Activated naive CD8-positive, alpha-beta T cell treated with anti-CD3 and anti-CD28 coated beads, Interleukin-2, amount 10 ng/mL, durations not matched to agents 7 days and 5 days (primary cell): Measurements from ENCODE around the gene CPM. TPM values are rescaled to one million over a fixed set of nuclear protein-coding genes. Genes with fewer than 3 reads are reported as not detected.
A peak's percentile ranks its signal among the peaks of the same experiment; 100 is the strongest.

Source experiments
- ATAC-seq: fragments of 150-1000 bp; cut with Tn5 transposase; one replicate; pipeline ENCODE4 v1.10.0; 2021; ENCODE audit warnings: low read depth, moderate library complexity
- POLR2A ChIA-PET: fragments of 350-600 bp; sonication (Branson Sonifier 250); formaldehyde crosslinking; loops from one replicate; lab custom pipeline; 2021; ENCODE audit warnings: antibody characterized with exemption; lab: Charles Lee
- DNase-seq: peaks from one replicate; pipeline ENCODE4 v3.0.0; 2021
- H3K27ac Mint-ChIP-seq: one replicate; pipeline ENCODE4 v1.8.0; 2022; ENCODE audit warnings: mild to moderate bottlenecking, mixed read lengths
- H3K27me3 Mint-ChIP-seq: one replicate; pipeline ENCODE4 v1.8.0; 2022; ENCODE audit warnings: mild to moderate bottlenecking, moderate library complexity, mixed read lengths
- H3K36me3 Mint-ChIP-seq: one replicate; pipeline ENCODE4 v1.8.0; 2021; ENCODE audit warnings: mild to moderate bottlenecking, mixed read lengths
- H3K4me1 Mint-ChIP-seq: one replicate; pipeline ENCODE4 v1.8.0; 2021; ENCODE audit warnings: mixed read lengths
- H3K4me3 Mint-ChIP-seq: one replicate; pipeline ENCODE4 v1.8.0; 2022; ENCODE audit warnings: mild to moderate bottlenecking, moderate library complexity, mixed read lengths
- H3K9me3 Mint-ChIP-seq: one replicate; pipeline ENCODE4 v1.8.0; 2021; ENCODE audit warnings: mixed read lengths
- total RNA-seq, 2 experiments: library from RNA; stranded (reverse); gene quantifications; one replicate each; pipeline ENCODE4 v1.2.3, GENCODE V29; 2021

CPM gene
- 1 to 10 TPM; 1.2 to 1.6 TPM for total RNA-seq

- Mint-ChIP-seq H3K36me3 (no peaks in the 10 kb centered on the region), H3K4me3 (peak within 1 kb of the TSS; percentile 81), H3K27ac (peak within 1 kb of the TSS; percentile 53), H3K4me1 (peaks cover 9% of the 10 kb centered on the region), H3K27me3 (peaks cover 42% of the 10 kb centered on the region), H3K9me3 (no peaks in the 10 kb centered on the region)
- DNase-seq, result peak; percentile 84
- POLR2A ChIA-PET, result interaction anchor here (0.8 kb wide), 1 partner anchor 26 kb away, joined by 3 read pairs; no protein-coding TSS in a partner anchor
- peak; percentile 99 for ATAC-seq
Observed at GRCh38 chr12:68932961-68933893, at the start of gene CPM. Gene CPM, minus strand, starts transcription at chr12:68933171. Its CDS starts 334 bp downstream, at chr12:68932837.

GRCh38 chr12:68981516-68981915 is 48.5 kb upstream of the CPM start:
- DNase-seq (no peak), ATAC-seq (no peak)
- POLR2A ChIA-PET, result no interaction called here
- Mint-ChIP-seq H3K27ac (no peak overlapping the region), H3K36me3 (peaks cover 5% of the 10 kb centered on the region), H3K27me3 (peaks cover 2% of the 10 kb centered on the region), H3K9me3 (peaks cover 19% of the 10 kb centered on the region), H3K4me1 (peaks cover 6% of the 10 kb centered on the region), H3K4me3 (no peak overlapping the region)

GRCh38 chr12:68980476-68981212 is 47.7 kb upstream of the CPM start:
- POLR2A ChIA-PET, result interaction anchor here (1.3 kb wide), 1 partner anchor 56 kb away, joined by 3 read pairs; no protein-coding TSS in a partner anchor
- no peak for ATAC-seq
- H3K4me1 Mint-ChIP-seq, result peaks cover 6% of the 10 kb centered on the region
- no peak for DNase-seq
- H3K4me3 Mint-ChIP-seq, result no peak overlapping the region
- no peak overlapping the region for H3K27ac Mint-ChIP-seq
- peaks cover 19% of the 10 kb centered on the region for H3K9me3 Mint-ChIP-seq
- H3K36me3 Mint-ChIP-seq, result peaks cover 5% of the 10 kb centered on the region
- peaks cover 2% of the 10 kb centered on the region for H3K27me3 Mint-ChIP-seq

- Mint-ChIP-seq H3K36me3 (peaks cover 5% of the 10 kb centered on the region), H3K4me3 (no peak overlapping the region), H3K27ac (peak overlapping the region; percentile 59), H3K9me3 (peaks cover 16% of the 10 kb centered on the region), H3K4me1 (peaks cover 6% of the 10 kb centered on the region), H3K27me3 (peaks cover 2% of the 10 kb centered on the region)
- POLR2A ChIA-PET, result no interaction called here
- DNase-seq (no peak), ATAC-seq (no peak)
Observed at GRCh38 chr12:68978678-68979077, 45.7 kb upstream of the CPM start.

- ATAC-seq (no peak), DNase-seq (no peak)
- Mint-ChIP-seq H3K4me1 (peaks cover 6% of the 10 kb centered on the region), H3K4me3 (no peak overlapping the region), H3K27ac (no peak overlapping the region), H3K27me3 (peaks cover 2% of the 10 kb centered on the region), H3K36me3 (peaks cover 5% of the 10 kb centered on the region), H3K9me3 (peaks cover 15% of the 10 kb centered on the region)
- POLR2A ChIA-PET, result no interaction called here
Observed at GRCh38 chr12:68977909-68978610, 45.1 kb upstream of the CPM start.

GRCh38 chr12:68977335-68977734 is 44.4 kb upstream of the CPM start:
- Mint-ChIP-seq H3K36me3 (peaks cover 3% of the 10 kb centered on the region), H3K27ac (no peak overlapping the region), H3K4me3 (no peak overlapping the region), H3K27me3 (peaks cover 2% of the 10 kb centered on the region), H3K4me1 (peaks cover 6% of the 10 kb centered on the region), H3K9me3 (peaks cover 11% of the 10 kb centered on the region)
- DNase-seq (no peak), ATAC-seq (no peak)
- POLR2A ChIA-PET, result no interaction called here

- Mint-ChIP-seq H3K36me3 (peaks cover 3% of the 10 kb centered on the region), H3K27ac (no peak overlapping the region), H3K9me3 (peaks cover 6% of the 10 kb centered on the region), H3K4me1 (peaks cover 6% of the 10 kb centered on the region), H3K27me3 (peaks cover 2% of the 10 kb centered on the region), H3K4me3 (no peak overlapping the region)
- ATAC-seq (no peak), DNase-seq (no peak)
- POLR2A ChIA-PET, result no interaction called here
Observed at GRCh38 chr12:68976395-68976841, 43.4 kb upstream of the CPM start.

- Mint-ChIP-seq H3K36me3 (peaks cover 3% of the 10 kb centered on the region), H3K27me3 (peaks cover 1% of the 10 kb centered on the region), H3K4me3 (no peak overlapping the region), H3K27ac (no peak overlapping the region), H3K9me3 (peaks cover 3% of the 10 kb centered on the region), H3K4me1 (peaks cover 6% of the 10 kb centered on the region)
- POLR2A ChIA-PET, result no interaction called here
- no peak for ATAC-seq
- no peak for DNase-seq
Observed at GRCh38 chr12:68975811-68976210, 42.8 kb upstream of the CPM start.

- no peak overlapping the region for H3K27ac Mint-ChIP-seq
- ATAC-seq (no peak), DNase-seq (no peak)
- H3K4me3 Mint-ChIP-seq, result no peak overlapping the region
- no peaks in the 10 kb centered on the region for H3K36me3 Mint-ChIP-seq
- no peaks in the 10 kb centered on the region for H3K4me1 Mint-ChIP-seq
- H3K9me3 Mint-ChIP-seq, result no peaks in the 10 kb centered on the region
- H3K27me3 Mint-ChIP-seq, result peaks cover 1% of the 10 kb centered on the region
- POLR2A ChIA-PET, result no interaction called here
Observed at GRCh38 chr12:68972595-68972994, 39.6 kb upstream of the CPM start.

- POLR2A ChIA-PET, result no interaction called here
- Mint-ChIP-seq H3K27me3 (peaks cover 1% of the 10 kb centered on the region), H3K4me1 (no peaks in the 10 kb centered on the region), H3K27ac (no peak overlapping the region), H3K4me3 (no peak overlapping the region), H3K36me3 (no peaks in the 10 kb centered on the region), H3K9me3 (no peaks in the 10 kb centered on the region)
- ATAC-seq, result no peak
- DNase-seq, result no peak
Observed at GRCh38 chr12:68971404-68971803, 38.4 kb upstream of the CPM start.

GRCh38 chr12:68970951-68971350 is 38.0 kb upstream of the CPM start:
- H3K4me3 Mint-ChIP-seq, result no peak overlapping the region
- peaks cover 1% of the 10 kb centered on the region for H3K27me3 Mint-ChIP-seq
- POLR2A ChIA-PET, result no interaction called here
- no peaks in the 10 kb centered on the region for H3K4me1 Mint-ChIP-seq
- no peak overlapping the region for H3K27ac Mint-ChIP-seq
- DNase-seq (no peak), ATAC-seq (no peak)
- no peaks in the 10 kb centered on the region for H3K36me3 Mint-ChIP-seq
- H3K9me3 Mint-ChIP-seq, result no peaks in the 10 kb centered on the region

- H3K36me3 Mint-ChIP-seq, result no peaks in the 10 kb centered on the region
- no peak overlapping the region for H3K4me3 Mint-ChIP-seq
- DNase-seq (no peak), ATAC-seq (no peak)
- no peaks in the 10 kb centered on the region for H3K4me1 Mint-ChIP-seq
- peaks cover 1% of the 10 kb centered on the region for H3K27me3 Mint-ChIP-seq
- no peak overlapping the region for H3K27ac Mint-ChIP-seq
- POLR2A ChIA-PET, result no interaction called here
- peaks cover under 1% of the 10 kb centered on the region for H3K9me3 Mint-ChIP-seq
Observed at GRCh38 chr12:68970306-68970705, 37.3 kb upstream of the CPM start.

GRCh38 chr12:68967046-68967445 is 34.1 kb upstream of the CPM start:
- Mint-ChIP-seq H3K27me3 (peaks cover 1% of the 10 kb centered on the region), H3K4me3 (no peak overlapping the region), H3K27ac (no peak overlapping the region), H3K9me3 (peaks cover 9% of the 10 kb centered on the region), H3K4me1 (no peaks in the 10 kb centered on the region), H3K36me3 (peaks cover 8% of the 10 kb centered on the region)
- ATAC-seq (no peak), DNase-seq (no peak)
- POLR2A ChIA-PET, result no interaction called here
